Endothelial cell of umbilical vein (primary cell): Measurements from ENCODE around the gene SCYGR4.

Experiments
- CTCF ChIP-seq, 2 donors: IDR thresholded peaks; 1 replicate in 1 of 2; 2 replicates in 1 of 2; pipeline ENCODE4 v1.5.1; 2011; ENCODE audit warnings: low read length in 2 of 2, mild to moderate bottlenecking in 2 of 2, moderate library complexity in 2 of 2, control low read depth in 1 of 2, inconsistent platforms in 1 of 2, low read depth in 1 of 2; ENCODE audit not compliant: insufficient read depth in 1 of 2; ENCODE audit errors: extremely low read depth in 1 of 2
- EZH2 ChIP-seq: IDR thresholded peaks from 2 replicates; pipeline ENCODE4 v1.6.1; 2012; ENCODE audit warnings: borderline replicate concordance, low read depth, mild to moderate bottlenecking, moderate library complexity, low read length, inconsistent platforms; ENCODE audit not compliant: severe bottlenecking
- FOS ChIP-seq: IDR thresholded peaks from 2 replicates; pipeline ENCODE4 v1.6.1; 2011; ENCODE audit warnings: mild to moderate bottlenecking, low read length, moderate library complexity, borderline replicate concordance; ENCODE audit not compliant: insufficient read depth
- GATA2 ChIP-seq: IDR thresholded peaks from 2 replicates; pipeline ENCODE4 v1.7.0; 2011; ENCODE audit warnings: low read depth, mild to moderate bottlenecking, moderate library complexity, mixed read lengths, low read length; ENCODE audit not compliant: insufficient read length, insufficient read depth
- JUN ChIP-seq: IDR thresholded peaks from 2 replicates; pipeline ENCODE4 v1.6.1; 2011; ENCODE audit warnings: borderline replicate concordance, low read depth; ENCODE audit not compliant: insufficient read length, insufficient read depth
- MAX ChIP-seq: IDR thresholded peaks from 2 replicates; pipeline ENCODE4 v1.6.1; 2011; ENCODE audit not compliant: insufficient read depth, insufficient read length
- POLR2A ChIP-seq: IDR thresholded peaks from 2 replicates; pipeline ENCODE4 v1.6.1; 2012; ENCODE audit warnings: low read depth, mild to moderate bottlenecking, control low read depth, low read length
- POLR2AphosphoS5 ChIP-seq: IDR thresholded peaks from 2 replicates; pipeline ENCODE4 v1.6.1; 2012; ENCODE audit warnings: low read depth, mild to moderate bottlenecking, control low read depth, low read length, moderate library complexity; ENCODE audit not compliant: insufficient read depth

GRCh38 chr2:227576812-227577211, 40.5 kb upstream of the SCYGR4 start:
- TF ChIP-seq CTCF (IDR thresholded peaks at IDR 0.05; ENCODE audit: extremely low read depth in 1 of 2, insufficient read depth in 1 of 2, low read depth in 1 of 2, low read length in 2 of 2) (no peak), EZH2 (no peak), MAX (no peak), POLR2AphosphoS5 (no peak), POLR2A (no peak), JUN (no peak), FOS (no peak), GATA2 (no peak)
